Psoas muscle (tissue), 8 donors: ENCODE results near the gene LTV1. TPM values are rescaled to one million over a fixed set of nuclear protein-coding genes. Genes with fewer than 3 reads are reported as not detected.

Experiments
- ATAC-seq, 4 donors: fragments of 200-7000 bp; cut with Tn5 transposase; one replicate each; pipeline ENCODE4 v1.9.1; 2020; ENCODE audit warnings: moderate library complexity in 3 of 4, mild to moderate bottlenecking in 2 of 4
- DNase-seq, 2 donors: peaks; one replicate each; pipeline ENCODE4 v3.0.0-alpha.2; 2020
- H3K27ac ChIP-seq: fragments of 200-600 bp; one replicate; pipeline ENCODE4 v1.8.0; 2022
- H3K27me3 ChIP-seq, 3 donors: fragments of 200-600 bp in 1 of 3; one replicate each; pipeline versions ENCODE4 v1.6.1 to v1.8.0; 2013 to 2022; ENCODE audit warnings: low read length in 2 of 3, mild to moderate bottlenecking in 2 of 3, moderate library complexity in 1 of 3; ENCODE audit not compliant: insufficient read depth in 3 of 3
- H3K36me3 ChIP-seq, 2 donors: fragments of 200-600 bp in 1 of 2; one replicate each; pipeline versions ENCODE4 v1.6.1 to v1.8.0; 2013 to 2022; ENCODE audit warnings: low read depth in 1 of 2, mild to moderate bottlenecking in 1 of 2, moderate library complexity in 1 of 2; ENCODE audit not compliant: insufficient read depth in 1 of 2
- H3K4me1 ChIP-seq: fragments of 200-600 bp; one replicate; pipeline ENCODE4 v1.8.0; 2022
- H3K4me3 ChIP-seq: fragments of 200-600 bp; one replicate; pipeline ENCODE4 v1.8.0; 2022; ENCODE audit warnings: mild to moderate bottlenecking
- H3K9me3 ChIP-seq: fragments of 200-600 bp; one replicate; pipeline ENCODE4 v1.8.0; 2022
- CTCF ChIP-seq: fragments of 200-600 bp; IDR thresholded peaks from one replicate; pipeline ENCODE4 v1.8.0; 2022; ENCODE audit warnings: antibody characterized with exemption
- WGBS, 3 donors: extraction: QIAGEN DNeasy Blood & Tissue Kit; methylation state at CpG; one replicate each; pipeline versions ENCODE4 v1.1.6 to v1.1.7; 2013; 5-methylcytosine and 5-hydroxymethylcytosine counted together
- intact Hi-C, 2 donors: fragments of 100-400 bp; cut with DNase I; formaldehyde crosslinking; loops; one replicate each; pipeline versions ENCODE4 v1.11.0 to v1.14.2; 2022
- polyA plus RNA-seq, 3 donors: library from polyadenylated mRNA; stranded (reverse); fragments of 200-250 nt; gene quantifications; one replicate each; pipeline ENCODE4 v1.2.3, GENCODE V29; 2013
- total RNA-seq, 4 donors: library from RNA; stranded (reverse); fragmentation: NEBNext Ultra II Directional in 2 of 4; extraction: Animal tissue kit (Norgen Biotek cat#: 25700) in 2 of 4; gene quantifications; one replicate each; pipeline versions ENCODE4 v1.2.1 to v1.2.4, GENCODE V29; 2021 to 2023
- donor health status: healthy with polysubstance abuse.
- donor health status: DM: no; HTN: no; CAD: no; lungs with moderate emphysema.
- donor health status: Bipolar disorder and iron deficiency.
- donor health status: healthy.
- donor health status: DM: yes; HTN: yes; CAD: no.
- donor health status: DM: no; HTN: no; CAD: no.
- donor health status: DM: no; HTN: no; CAD: no.
- donor health status: DM: yes; HTN: yes; CAD: no.

LTV1 gene
- total and polyA plus RNA-seq, 7 donors: 19.1 to 57.1 (median 35.4) TPM

- DNase-seq: no peak
- ATAC-seq: no peak
- no peaks in the 10 kb centered on the region for H3K9me3 ChIP-seq
- no peaks in the 10 kb centered on the region for H3K4me1 ChIP-seq
- H3K36me3 ChIP-seq: no peaks in the 10 kb centered on the region
- H3K27me3 ChIP-seq: no peaks in the 10 kb centered on the region
- H3K27ac ChIP-seq: no peak overlapping the region
- WGBS, 3 donors: 90 to 95% methylated on average over 1 of the region's 1 CpG; no CpG with 5 or more reads in 1 of the 3 donors
- no peak overlapping the region for H3K4me3 ChIP-seq
- TF ChIP-seq CTCF: no peak
- intact Hi-C loops: no loop called here
Measured at GRCh38 chr6:143877584-143878271, 34.6 kb downstream of the LTV1 start.

GRCh38 chr6:143878272-143878760, 35.2 kb downstream of the LTV1 start:
- no peak for TF ChIP-seq CTCF
- Histone ChIP-seq H3K9me3 (no peaks in the 10 kb centered on the region), H3K27ac (no peak overlapping the region), H3K4me1 (no peaks in the 10 kb centered on the region), H3K4me3 (no peak overlapping the region), H3K27me3 (no peaks in the 10 kb centered on the region), H3K36me3 (no peaks in the 10 kb centered on the region)
- intact Hi-C loops: no loop called here
- DNase-seq (no peak), ATAC-seq (no peak)
- 93 to 100% methylated on average over 3 of the region's 3 CpGs; no CpG with 5 or more reads in 1 of the 3 donors for WGBS, 3 donors

GRCh38 chr6:143880412-143880811, 37.3 kb downstream of the LTV1 start:
- ATAC-seq: no peak
- intact Hi-C loops: no loop called here
- Histone ChIP-seq H3K4me1 (no peaks in the 10 kb centered on the region), H3K4me3 (no peak overlapping the region), H3K27me3 (no peaks in the 10 kb centered on the region), H3K9me3 (no peaks in the 10 kb centered on the region), H3K27ac (no peak overlapping the region), H3K36me3 (no peaks in the 10 kb centered on the region)
- no peak for DNase-seq
- 42 to 59% (median 54%) methylated on average over 2 of the region's 2 CpGs for WGBS, 3 donors
- TF ChIP-seq CTCF: no peak

- TF ChIP-seq CTCF: no peak
- no peak for DNase-seq
- no peak overlapping the region for H3K27ac ChIP-seq
- no peaks in the 10 kb centered on the region for H3K4me1 ChIP-seq
- H3K4me3 ChIP-seq: no peak overlapping the region
- H3K27me3 ChIP-seq: no peaks in the 10 kb centered on the region
- intact Hi-C loops: no loop called here
- H3K36me3 ChIP-seq: no peaks in the 10 kb centered on the region
- H3K9me3 ChIP-seq: no peaks in the 10 kb centered on the region
- WGBS, 3 donors: 52 to 63% (median 57%) methylated on average over 2 of the region's 2 CpGs
- no peak for ATAC-seq
Measured at GRCh38 chr6:143882401-143882930, 39.3 kb downstream of the LTV1 start.
